ENCODE data around the gene ATP5F1D.
A peak's percentile ranks its signal among the peaks of the same experiment; 100 is the strongest.

Gene ATP5F1D

DNA sequence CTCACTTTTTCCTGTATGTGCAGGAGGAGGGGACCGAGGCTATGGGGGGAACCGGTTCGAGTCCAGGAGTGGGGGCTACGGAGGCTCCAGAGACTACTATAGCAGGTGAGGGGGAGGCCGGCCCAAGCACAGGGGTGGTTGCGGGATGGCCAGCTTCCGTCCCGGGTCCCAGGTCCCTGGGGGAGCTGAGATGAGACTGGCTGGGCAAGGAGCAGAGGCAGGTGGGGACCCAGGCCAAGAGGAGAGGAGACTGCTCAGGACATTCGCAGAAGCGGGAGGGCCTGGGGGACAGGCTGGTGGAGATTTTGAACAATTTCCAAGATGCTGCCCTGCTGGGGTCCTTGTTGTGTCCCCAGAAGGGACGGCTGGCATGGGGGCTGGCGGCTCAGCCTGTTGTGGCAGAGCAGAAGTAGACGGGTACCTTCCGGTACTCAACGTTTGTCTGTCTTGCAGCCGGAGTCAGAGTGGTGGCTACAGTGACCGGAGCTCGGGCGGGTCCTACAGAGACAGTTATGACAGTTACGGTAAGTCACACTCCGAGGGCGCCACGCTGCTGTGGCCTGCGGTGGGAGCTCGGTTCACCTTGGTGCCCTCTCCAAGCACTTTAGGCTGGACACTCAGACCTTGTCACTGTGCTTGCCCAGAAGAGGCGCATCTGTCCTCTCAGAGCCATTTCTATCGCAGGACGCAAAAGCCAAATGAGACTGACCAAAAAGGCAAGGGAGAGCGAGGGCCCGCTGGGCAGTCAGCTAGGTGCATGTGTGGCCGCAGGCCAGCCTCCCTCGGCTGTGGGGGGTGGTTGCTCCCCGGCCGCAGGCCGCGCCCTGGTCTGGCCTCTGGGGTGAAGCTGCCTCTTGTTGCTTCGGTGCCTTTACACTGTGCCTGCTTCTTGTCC, 30.2 kb downstream of the ATP5F1D start:
- DNase-seq = no peak

DNA sequence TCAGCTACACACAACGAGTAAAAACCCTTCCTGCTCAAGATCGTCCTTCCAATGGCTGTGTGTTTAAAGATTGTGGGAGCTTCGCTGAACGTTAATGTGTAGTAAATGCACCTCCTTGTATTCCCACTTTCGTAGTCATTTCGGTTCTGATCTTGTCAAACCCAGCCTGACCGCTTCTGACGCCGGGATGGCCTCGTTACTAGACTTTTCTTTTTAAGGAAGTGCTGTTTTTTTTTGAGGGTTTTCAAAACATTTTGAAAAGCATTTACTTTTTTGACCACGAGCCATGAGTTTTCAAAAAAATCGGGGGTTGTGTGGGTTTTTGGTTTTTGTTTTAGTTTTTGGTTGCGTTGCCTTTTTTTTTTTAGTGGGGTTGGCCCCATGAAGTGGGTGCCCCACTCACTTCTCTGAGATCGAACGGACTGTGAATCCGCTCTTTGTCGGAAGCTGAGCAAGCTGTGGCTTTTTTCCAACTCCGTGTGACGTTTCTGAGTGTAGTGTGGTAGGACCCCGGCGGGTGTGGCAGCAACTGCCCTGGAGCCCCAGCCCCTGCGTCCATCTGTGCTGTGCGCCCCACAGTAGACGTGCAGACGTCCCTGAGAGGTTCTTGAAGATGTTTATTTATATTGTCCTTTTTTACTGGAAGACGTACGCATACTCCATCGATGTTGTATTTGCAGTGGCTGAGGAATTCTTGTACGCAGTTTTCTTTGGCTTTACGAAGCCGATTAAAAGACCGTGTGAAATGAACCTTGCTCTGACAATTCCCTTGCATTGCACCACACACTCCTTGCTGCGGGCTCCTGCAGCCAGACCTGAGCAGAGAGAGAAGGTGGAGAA, 31.1 kb downstream of the ATP5F1D start:
- DNase-seq = no peak

DNA sequence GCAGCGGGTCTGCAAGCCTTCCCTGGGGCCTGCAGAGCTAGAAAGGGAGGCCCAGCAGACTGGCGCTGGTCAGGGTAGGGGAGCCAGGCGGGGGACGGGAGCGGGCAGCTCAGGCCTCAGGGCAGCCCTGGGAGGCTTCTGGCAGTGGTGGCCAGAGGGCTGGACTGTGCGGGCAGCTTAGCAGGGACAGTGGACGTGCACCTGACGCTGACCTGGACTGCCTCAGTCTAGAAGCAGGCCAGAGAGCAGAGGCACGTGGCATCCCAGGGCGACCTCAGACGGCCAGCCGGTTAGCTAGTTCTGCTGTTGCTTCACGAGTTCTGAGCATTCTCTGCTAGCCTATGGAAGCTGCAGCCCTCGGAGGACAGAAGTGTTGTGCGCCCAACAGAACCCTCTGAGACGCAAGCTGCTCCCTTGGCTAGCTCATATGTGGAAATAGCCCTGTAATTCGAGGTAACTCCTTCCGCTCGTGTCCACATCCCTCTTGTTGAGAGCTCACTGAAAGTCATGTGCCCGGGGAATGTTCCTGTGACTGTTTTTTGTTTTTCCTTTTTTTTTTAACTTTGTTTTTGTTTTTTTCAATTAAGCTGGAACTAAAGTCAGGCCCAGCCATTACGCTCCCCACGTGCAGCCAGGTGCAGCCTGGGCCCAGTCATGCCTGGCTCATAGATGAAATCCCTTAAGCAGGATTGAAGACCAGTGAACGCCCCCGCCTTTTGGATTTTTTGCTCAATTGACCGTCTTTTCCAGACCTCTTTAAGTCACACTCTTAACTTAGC, 31.9 kb downstream of the ATP5F1D start:
- no peak for DNase-seq

DNA sequence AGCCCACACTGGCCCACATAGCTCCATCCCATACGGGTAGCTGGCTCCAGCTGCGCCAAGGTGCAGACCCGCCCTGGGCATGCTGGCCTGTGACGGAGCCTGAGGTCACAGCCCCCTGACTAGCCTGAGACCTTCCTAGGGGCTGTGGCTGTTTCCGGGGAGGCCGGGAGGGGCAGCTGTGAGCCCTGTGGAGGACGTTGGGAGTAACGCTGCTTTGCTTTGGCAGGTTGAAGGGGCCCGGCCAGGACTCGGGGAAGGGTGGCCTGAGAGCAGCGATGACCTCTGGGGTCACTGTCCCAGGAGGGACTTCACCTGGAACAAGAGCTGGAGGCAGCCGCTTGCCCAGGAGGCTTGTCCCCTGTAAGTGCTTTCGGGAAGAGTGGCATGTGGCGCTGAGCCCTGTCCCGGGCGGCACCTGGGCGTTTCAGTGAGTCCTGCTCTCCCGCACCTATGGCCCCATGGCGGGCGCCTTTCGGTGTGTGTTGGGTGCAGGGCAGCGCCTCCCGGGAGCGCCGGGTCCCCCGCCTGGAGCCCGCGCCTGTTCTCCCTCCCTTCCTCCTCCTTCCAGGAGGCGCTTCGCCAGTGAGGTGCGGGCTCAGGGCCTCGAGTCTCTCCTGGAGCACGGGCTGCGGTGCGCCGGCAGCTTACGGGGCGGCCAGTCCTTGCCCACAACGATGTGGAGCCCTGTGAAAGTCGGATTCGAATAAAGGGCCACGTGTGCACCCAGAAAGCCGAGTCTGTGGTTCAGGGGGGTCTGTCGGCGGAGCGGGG, 32.7 kb downstream of the ATP5F1D start:
- no peak for DNase-seq

DNA sequence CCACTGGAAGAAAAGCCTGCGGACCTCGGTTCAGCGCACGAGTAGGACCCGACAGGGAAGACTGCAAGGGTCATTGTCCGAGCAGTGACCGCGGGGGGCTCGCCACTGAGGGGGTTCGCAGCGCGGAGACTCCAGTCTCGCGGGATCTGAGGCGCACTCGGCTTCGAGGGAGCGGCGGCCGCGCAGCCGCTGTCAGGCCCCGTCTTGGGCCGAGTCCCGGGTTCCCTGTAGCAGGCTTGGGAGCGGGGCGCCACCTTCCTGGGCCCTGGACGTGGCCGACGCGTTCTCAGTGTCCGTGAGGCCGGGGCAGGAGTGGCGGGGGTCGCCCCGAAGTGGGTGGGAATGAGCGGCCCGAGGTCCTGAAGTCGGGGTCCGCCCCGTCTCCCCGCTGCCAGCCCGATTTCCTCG, 33.3 kb downstream of the ATP5F1D start:
- DNase-seq = no peak

DNA sequence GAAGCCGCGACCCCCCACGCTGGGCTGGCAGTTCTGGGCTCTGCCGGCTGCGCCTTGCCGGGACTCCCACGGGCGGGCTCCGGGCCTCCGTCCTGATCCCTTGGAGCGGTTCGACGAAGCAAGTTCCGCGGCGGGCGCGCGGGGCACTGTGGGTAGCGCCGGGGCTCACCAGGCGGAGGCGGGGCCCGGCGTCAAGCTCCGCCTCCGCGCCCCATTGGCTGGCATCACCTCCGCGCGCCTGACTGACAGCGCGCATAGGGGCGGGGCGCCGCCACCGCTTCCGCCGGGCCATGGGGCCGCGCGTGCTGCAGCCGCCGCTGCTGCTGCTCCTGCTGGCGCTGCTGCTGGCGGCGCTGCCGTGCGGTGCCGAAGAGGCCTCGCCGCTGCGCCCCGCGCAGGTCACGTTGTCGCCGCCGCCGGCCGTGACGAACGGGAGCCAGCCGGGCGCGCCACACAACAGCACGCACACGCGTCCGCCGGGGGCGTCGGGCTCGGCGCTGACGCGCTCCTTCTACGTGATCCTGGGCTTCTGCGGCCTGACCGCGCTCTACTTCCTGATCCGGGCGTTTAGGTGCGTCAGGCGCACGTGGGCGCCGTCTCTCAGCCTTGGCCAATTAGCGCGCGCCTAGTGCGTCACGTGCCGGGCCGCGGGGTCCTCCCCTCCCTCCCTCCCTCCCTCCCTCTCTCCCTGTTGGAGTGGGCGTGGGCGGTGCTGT, 33.9 kb downstream of the ATP5F1D start, which contains the start of gene FAM174C:
Gene FAM174C, plus strand, starts transcription at position 271 of the 716 bp plus-strand sequence. Its CDS starts 20 bp downstream, at position 291.
- DNase-seq = peak; percentile 90

DNA sequence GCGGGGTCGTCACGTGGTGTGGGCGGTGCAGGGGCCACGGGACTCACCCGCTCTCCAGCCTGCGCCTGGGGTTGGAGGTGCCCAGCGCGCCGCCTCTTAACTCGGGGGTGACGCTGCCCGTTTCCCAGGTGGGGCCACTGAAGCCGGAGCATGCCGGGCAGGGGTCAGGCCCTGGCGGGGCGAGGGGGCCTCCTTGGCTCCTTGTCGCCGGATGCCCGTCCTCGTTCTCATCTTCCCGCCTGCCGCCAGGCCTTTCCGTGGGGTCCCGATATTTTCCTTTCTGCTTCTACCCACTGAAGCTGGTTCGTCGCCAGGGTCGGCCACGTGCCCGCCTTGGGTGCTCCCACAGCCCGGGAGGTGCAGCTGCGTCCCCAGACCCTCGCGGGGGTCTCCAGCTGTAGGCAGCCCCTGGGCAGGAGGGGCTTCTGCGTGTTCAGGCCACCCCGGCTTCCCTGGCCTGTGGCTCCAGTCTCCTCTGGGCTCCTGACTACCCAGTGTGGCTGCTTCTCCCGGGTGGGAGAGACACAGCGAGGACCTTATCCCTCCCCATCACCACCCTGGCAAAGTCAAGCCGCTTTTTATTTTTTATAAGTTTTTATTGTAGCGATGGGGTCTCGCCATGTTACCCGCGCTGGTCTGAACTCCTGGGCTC, 34.6 kb downstream of the ATP5F1D start:
- DNase-seq = no peak

DNA sequence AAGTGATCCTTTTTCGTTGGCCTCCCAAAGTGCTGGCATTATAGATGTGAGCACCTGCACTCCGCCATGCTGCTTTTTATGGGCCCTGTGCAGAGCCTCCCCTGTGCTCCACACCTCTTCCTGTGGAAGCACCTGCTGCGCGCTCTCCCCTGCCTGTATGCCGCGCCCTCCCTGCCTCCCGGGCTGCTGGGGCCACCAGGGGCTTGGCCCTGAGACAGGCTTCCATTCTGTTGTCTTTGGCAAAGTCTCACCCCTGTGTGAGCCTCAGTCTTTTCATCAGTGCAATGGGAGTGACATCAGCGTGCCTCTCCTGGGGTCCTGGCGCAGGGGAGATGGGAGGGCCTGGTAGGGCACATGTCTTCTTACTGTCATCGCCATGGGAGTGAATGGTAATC, 35.1 kb downstream of the ATP5F1D start:
- no peak for DNase-seq

DNA sequence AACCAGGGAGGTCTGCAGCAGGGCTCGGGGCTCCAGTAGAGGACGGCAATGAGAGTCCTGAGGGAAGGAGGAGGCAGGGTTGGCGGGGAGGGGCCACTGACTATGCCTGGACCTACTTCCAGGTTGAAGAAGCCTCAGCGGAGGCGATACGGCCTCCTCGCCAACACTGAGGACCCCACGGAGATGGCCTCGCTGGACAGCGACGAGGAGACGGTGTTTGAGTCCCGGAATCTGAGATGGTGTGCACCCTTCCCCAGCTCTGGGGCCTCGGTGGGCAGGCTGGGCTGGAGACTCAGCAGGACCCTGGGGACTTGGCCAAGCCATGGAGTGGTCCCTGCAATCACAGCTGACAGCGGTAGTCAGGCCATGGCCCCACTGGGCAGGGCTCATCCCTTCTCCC, 35.5 kb downstream of the ATP5F1D start:
- no peak for DNase-seq

DNA sequence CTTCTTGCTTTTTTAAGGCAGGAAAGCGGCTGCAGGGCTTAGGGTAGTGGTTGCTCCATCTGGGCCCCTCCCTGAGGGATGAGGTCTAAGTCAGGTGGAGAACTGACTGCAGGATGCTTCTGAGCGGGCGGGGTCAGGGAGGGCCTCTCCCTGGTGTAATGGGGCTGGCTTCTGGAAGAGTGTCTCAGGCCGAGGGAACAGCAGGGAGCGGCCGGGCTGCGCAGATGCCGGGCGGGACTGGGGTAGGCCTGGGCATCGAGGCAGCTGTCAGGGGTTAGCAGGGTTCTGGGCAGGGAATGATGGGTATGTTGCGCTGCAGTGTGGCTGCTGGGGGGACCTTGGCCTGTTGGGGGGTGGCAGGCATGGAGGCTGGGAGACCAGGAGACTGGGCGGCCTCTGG, 36.5 kb downstream of the ATP5F1D start:
- no peak for DNase-seq

DNA sequence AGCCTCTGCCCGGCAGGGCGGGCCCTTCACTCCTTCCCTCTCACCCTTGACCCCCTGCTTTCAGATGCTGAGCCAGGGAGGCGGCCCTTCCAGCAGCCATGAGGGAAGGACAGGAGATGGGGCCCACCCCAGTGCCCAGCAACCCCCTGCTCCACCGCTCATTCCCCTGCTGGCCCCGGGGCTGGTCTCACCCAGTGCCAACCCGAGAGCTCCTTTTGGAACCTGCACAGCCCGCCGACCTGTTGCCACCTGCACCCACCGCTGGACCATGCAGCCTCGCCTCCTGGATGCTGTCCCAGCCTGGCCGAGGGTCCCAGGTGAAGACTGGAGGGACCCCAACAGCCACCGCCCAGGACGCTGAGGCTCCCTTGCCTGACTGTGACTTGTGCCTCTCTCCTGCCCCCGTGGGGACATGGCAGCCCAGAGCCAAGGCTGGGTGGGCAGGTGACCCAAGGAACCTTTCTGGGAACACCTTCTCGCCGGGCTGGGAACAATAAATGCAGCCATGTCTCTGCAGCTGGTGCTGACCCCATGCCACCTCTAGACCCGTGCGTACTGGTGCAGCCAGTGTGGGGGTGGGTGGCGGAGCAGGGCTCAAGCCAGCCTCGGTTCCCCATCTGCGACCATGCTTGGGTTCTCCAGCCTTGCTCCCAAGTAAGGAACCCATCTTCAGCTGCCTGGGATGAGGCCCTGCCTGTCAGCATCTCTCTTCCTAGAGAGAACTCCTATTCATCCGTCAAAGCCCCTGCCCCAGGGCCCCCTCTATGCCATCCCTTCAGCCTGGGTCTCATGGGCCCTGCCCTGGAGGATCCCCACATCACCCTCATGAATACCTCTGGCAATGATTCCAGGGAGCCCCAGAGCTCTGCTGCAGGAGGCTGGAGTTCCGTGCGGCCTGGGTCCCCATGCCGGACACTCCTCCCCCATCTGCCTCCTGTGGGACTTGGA, 37.4 kb downstream of the ATP5F1D start:
- DNase-seq = no peak

DNA sequence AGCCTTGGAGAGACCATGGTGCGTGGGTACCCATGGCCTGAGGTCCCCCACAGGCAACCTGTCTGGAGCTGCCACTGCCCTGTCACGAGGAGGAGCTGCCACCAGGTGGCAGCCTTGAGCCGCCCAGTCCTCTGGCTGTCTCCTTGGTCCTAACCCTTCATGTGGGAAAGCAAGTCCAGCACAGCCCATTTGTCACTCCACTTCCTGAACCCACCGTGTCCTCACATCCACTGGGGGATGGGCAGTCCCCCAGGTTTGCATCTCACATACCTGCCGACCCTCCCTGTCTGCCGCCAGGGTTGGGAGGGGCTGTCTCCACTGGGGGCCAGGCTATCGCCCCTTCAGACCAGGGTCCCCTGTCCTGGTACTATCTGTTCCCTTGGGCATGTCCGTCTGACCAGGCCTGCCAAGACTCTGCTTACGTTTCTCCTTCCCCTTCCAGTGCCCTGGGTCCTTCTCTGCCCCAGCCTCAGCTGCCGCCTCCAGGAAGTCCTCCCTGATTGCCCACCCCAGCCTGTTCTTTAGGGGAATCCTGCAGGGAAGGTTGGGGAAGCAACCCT, 38.3 kb downstream of the ATP5F1D start:
- DNase-seq = peak; percentile 50

DNA sequence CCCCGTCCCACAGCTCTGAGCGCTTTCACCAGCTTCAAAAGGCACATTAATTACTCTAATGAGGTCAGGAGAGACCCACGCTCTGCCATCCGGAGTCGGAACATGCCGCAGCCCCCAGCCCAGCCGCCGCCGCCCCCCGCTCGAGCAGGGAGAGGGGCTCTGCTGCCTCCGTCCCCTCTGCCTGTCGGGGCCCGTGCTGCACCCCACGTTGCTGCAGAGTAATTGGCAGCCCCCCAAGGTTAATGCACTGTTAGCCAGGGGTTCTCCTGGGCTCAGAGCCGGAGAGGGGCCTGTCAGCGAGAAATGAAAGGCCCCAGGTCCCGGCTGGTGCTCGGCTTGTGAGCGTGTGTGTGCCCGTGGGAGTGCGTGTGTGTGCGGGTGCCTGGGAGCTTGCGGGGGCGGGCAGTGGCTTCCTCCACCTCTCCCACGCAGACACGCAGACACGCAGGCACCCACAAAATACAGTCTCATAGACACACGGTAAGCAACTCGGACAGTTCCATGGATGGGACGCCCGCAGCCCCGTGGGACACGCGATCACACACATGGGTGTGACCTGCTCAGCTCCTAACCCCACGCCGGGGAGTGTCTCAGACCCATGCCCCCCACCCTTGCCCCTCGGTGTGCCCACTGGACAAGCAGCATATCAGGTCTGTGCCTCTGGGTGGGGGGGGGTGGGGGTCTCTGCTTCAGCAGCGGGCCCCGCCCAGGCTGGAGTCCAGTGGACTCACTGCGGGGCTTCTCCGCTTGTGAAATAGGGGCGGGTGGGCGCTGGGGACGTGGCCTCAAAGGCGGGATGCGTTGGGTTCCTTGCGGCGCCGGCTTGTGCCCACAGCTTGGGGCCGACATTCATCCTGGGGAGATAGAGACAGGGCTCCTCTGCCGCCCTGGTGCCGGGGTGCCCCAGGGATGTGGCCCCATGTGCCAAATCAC, 39.4 kb downstream of the ATP5F1D start:
- DNase-seq = no peak

DNA sequence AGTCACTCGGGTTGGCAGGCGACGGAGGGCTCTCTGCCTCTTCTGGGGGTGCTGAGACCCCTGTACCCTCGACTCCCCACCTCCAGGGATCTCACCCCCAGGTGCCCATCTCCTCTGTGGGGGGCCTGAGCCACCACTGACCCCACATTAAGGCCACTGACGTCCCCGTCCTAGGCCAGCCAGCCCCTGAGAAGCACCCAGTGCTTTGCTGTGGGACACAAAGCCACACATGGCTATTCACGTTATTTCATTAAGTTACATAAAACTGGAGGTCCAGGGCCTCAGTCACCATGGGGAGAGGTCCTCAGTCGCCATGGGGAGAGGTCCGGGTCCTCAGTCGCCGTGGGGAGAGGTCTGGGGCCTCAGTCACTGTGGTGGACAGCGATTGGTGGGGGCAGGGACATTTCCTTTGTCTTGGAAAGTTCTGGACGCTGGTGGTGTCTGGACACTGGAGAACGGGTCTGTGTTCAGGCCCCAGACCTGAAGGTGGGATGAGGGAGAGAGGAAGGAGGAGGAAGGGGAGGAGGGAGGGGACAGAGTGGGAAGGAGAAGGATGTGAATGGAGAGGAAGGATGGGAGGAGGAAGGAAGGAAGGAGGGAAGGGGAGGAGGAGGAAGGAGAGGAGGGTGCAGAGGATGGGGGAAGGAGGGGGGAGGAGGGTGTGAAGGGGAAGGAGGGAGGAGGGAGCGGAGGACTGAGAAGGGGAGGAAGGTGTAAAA, 40.2 kb downstream of the ATP5F1D start:
- DNase-seq = no peak

DNA sequence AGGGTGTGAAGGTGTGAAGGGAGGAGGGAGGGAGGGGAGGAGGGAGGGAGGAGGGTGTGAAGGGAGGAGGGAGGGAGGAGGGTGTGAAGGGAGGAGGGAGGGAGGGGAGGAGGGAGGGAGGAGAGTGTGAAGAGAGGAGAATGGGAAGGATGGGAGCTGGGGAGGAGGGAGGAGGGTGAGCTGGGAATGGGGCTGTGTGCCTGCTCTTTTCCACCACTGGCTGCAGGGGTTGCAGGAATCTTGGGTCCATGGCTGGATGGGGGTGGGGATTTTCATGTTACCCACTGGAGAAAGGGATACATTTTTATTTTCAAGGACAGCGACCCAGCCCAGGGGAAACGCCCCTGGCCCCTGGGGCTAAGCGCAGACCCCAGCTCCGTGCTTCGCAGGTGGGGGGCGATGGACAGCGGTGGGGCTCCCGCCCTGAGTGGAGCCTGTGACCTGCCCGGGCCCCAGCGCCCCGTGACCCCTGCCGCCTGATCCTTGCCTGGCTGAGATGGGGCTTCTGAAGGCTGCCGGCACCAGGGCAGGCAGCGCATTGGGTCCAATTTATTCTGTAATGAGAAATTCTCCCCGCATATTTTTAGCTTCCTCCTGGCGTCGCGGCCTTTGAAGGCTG, 41.1 kb downstream of the ATP5F1D start:
- no peak for DNase-seq

DNA sequence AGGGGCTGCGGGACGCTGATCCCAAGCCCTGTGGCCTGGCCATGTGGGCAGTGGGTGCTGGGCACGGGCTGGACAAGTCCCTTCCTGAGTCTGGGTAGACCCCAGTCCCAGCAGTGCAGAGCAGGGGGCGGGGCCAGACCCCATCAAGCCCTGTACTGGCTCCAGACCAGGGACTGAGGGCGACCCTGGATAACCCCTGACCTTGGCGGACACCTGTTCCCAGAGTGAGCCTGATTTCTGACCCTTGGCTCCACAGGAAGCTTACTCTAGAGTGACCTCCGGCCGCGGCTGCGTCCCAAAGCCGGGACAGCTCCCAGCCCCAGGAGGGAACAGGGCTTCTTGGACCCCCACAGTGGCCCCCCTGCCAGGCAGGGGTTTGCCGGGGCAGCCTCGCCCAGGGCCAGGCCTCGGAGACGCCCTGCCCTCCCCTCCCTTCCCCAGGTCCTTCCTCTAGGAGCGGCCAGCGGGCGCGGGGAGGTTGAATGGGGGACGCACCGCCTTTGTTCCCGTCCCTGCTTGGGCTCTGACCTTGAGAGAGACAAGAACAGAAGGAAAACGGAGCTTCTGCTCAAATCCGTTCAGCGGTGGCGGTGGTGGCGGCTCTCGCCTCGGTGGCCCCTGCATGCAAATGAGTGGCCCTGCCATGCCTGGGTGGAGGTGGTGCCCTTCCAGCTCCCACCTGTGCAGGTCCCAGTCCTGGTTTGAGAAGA, 41.8 kb downstream of the ATP5F1D start:
- DNase-seq = no peak

DNA sequence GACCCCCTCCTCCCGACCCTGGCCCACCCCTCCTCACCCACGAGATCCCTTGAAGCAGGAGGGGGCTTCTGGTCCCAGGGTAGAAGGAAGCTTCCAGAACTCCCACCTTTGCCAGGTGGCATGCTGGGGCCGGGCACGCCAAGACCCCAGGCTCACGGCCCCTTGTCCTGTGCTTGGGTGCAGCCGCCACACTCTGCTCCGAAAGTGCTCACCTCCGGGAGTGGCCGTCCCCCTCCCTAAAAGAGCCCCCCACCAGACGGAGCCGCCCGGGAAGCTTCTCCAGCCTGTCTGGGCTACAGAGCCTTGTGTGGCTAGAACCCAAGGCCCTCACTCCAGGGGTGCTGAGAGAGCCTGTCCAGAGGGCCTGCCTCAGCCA, 42.4 kb downstream of the ATP5F1D start:
- no peak for DNase-seq

Data from NCI-H2107 (cell line).